T-helper 1 cell treated with Interleukin-12 subunit alpha and Interleukin-12 subunit beta and Interleukin-4 antibody, amounts not matched to agents 30 μg/mL and 1 μg/mL, for 36 hours (primary cell): Measurements from ENCODE around the gene FGGY.
"Not testable (repeated sequence)": the region's sequence is repeated elsewhere in the genome, so short reads cannot be mapped to it uniquely, and the experiment has no call there.

Experiments
- H3K27ac Mint-ChIP-seq: one replicate; pipeline ENCODE4 v1.8.0; 2021; ENCODE audit warnings: mild to moderate bottlenecking, mixed read lengths
- H3K27me3 Mint-ChIP-seq: one replicate; pipeline ENCODE4 v1.8.0; 2021; ENCODE audit warnings: low read depth, mixed read lengths
- H3K36me3 Mint-ChIP-seq: one replicate; pipeline ENCODE4 v1.8.0; 2021; ENCODE audit warnings: low read depth, mixed read lengths
- H3K4me1 Mint-ChIP-seq: one replicate; pipeline ENCODE4 v1.8.0; 2021; ENCODE audit warnings: low read depth, mixed read lengths
- H3K4me3 Mint-ChIP-seq: one replicate; pipeline ENCODE4 v1.8.0; 2021; ENCODE audit warnings: mild to moderate bottlenecking, moderate library complexity, mixed read lengths
- H3K9me3 Mint-ChIP-seq: one replicate; pipeline ENCODE4 v1.8.0; 2021; ENCODE audit warnings: mixed read lengths

FGGY gene

DNA sequence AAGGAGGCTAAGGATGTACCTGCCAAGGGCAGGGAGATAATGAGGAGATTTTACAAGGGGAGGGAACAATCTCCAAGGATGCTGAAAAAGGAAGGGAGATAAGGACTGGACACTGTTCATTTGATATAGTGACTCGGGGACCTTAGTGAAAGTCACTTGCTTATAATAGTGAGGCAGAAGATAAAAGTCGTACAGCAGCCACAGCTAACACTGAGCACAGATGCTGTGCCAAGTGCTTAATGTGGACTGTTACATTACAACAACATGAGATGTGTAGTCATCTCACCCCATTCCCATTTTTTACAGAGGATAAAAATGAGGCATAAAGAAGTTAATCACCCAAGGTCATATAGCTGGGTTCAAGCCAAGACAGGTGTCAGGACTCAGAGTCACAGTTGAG, 181.9 kb downstream of the FGGY start:
- no peaks in the 10 kb centered on the region for H3K9me3 Mint-ChIP-seq
- peaks cover 22% of the 10 kb centered on the region for H3K4me1 Mint-ChIP-seq
- no peak overlapping the region for H3K4me3 Mint-ChIP-seq
- no peaks in the 10 kb centered on the region for H3K27me3 Mint-ChIP-seq
- no peak overlapping the region for H3K27ac Mint-ChIP-seq
- peaks cover 11% of the 10 kb centered on the region for H3K36me3 Mint-ChIP-seq

DNA sequence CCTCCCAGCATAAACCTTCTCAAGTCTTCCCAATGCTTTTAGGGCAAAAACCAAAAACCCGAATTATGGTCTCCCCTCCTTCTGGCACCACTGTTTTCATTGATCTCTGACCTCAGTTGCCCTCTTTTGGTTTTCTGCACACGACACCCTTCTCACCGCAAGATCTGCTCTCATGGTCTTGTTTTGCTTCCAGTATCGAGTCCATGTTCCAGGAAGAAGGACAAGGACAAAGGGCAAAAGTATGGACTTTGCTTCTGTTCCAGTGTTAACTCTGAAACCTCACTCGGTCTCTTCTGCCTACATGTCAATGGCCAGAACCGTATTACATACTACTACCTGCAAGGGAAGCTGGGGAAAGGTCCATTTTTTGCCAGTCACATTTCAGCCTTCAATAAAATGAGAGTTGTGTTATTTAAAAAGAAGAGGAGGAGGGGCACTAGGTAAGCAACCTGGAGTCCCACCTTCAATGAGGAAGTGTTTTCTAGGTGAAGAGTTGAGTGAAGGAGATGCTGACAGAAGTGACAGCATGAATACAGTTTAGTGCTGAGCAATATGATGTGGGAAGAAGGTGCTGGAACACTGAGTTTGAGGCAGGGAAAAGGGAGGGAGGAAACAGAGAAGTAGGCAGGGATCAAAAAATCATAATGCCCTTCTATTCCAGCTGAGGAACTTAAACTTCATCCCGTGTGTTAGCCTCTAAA, 183.4 kb downstream of the FGGY start:
- H3K36me3 Mint-ChIP-seq, result peaks cover 11% of the 10 kb centered on the region
- no peak overlapping the region for H3K27ac Mint-ChIP-seq
- no peak overlapping the region for H3K4me3 Mint-ChIP-seq
- no peaks in the 10 kb centered on the region for H3K9me3 Mint-ChIP-seq
- peaks cover 22% of the 10 kb centered on the region for H3K4me1 Mint-ChIP-seq
- no peaks in the 10 kb centered on the region for H3K27me3 Mint-ChIP-seq

GRCh38 chr1:59481881-59482505, 185.1 kb downstream of the FGGY start:
- H3K27me3 Mint-ChIP-seq, result no peaks in the 10 kb centered on the region
- H3K36me3 Mint-ChIP-seq, result peaks cover 5% of the 10 kb centered on the region
- no peak overlapping the region for H3K4me3 Mint-ChIP-seq
- peaks cover 13% of the 10 kb centered on the region for H3K4me1 Mint-ChIP-seq
- no peaks in the 10 kb centered on the region for H3K9me3 Mint-ChIP-seq
- H3K27ac Mint-ChIP-seq, result no peak overlapping the region

DNA sequence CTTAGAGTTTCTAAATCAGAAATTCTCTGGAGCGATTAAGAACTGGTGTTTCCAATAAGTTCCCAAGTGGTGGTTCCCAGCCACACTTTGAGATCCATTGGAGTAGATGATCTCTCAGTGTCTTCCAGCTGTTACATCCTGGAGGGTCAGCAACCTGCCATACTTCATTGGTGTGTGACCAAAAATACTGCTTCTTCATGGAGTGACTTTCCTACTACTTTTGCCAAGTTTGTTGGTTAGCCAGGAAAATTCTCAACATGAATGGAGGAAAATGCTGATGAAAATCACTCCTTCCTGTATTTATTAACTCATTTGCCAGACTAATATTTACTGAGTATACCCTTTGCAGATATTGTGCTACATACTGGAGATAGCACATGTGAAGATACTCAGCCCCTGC, 186.1 kb downstream of the FGGY start:
- Mint-ChIP-seq H3K9me3 (no peaks in the 10 kb centered on the region), H3K36me3 (peaks cover 4% of the 10 kb centered on the region), H3K4me3 (no peak overlapping the region), H3K27me3 (no peaks in the 10 kb centered on the region), H3K27ac (no peak overlapping the region), H3K4me1 (peaks cover 10% of the 10 kb centered on the region)

DNA sequence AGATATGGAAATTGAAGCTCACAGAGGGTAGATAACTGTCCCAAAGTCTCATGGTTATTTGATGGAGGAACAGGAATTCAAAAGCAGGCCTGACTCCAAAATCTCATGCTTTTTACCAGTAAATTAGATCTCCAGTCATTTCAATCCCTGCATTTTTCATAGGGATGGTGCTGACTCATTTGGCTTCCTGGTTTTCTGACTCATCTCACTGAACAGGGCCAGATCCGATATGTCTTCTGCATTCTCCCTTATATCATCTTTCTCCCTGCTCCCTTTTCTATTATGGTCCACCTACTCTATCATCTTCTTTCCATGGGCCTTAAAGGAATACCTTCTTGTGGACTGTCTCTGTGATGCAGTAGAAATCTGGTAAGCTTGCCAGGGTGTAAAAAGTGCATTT, 187.2 kb downstream of the FGGY start:
- no peak overlapping the region for H3K27ac Mint-ChIP-seq
- H3K9me3 Mint-ChIP-seq, result no peaks in the 10 kb centered on the region
- no peaks in the 10 kb centered on the region for H3K27me3 Mint-ChIP-seq
- H3K4me1 Mint-ChIP-seq, result peaks cover 10% of the 10 kb centered on the region
- H3K36me3 Mint-ChIP-seq, result peaks cover 4% of the 10 kb centered on the region
- no peak overlapping the region for H3K4me3 Mint-ChIP-seq

DNA sequence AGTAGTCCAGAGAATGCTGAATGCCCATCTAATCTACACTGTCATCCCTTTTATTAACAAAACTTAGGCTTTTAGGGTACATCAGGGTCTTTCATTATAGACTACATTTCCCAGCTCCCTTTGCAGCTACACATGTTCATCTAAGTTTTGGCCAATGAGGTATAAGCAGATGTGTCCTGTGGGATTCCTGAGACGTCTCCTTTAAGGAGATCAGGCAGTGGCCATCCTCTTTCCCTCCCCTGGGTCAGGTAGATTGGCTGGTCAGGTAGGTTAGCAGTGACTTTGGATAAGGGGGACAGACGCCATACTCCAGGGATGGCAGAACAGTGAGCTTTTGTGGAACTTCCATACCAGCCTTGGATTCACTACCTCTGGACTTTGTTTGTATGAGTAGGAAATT, 188.3 kb downstream of the FGGY start:
- peaks cover 10% of the 10 kb centered on the region for H3K4me1 Mint-ChIP-seq
- peaks cover 4% of the 10 kb centered on the region for H3K36me3 Mint-ChIP-seq
- H3K9me3 Mint-ChIP-seq, result no peaks in the 10 kb centered on the region
- no peak overlapping the region for H3K4me3 Mint-ChIP-seq
- no peak overlapping the region for H3K27ac Mint-ChIP-seq
- no peaks in the 10 kb centered on the region for H3K27me3 Mint-ChIP-seq

DNA sequence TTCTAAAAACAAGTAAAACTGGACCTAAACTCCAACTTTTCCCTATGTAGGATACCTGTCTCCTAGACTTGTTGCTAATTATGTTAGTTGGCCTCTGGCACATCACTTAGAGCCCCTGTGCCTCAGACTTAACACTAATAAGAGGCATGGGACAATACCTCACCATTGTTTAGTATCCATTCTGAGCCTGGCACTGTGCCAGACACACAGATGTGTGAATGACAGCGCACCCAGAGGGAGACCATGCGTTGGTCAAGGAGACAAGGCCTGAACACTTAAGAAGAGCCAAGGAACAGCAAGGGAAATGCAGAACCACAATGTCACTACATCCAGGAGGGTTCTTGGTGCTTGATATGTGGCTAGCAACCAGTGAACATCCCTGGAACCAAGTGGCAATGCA, 189.1 kb downstream of the FGGY start:
- H3K36me3 Mint-ChIP-seq, result peaks cover 4% of the 10 kb centered on the region
- H3K9me3 Mint-ChIP-seq, result no peaks in the 10 kb centered on the region
- peaks cover 10% of the 10 kb centered on the region for H3K4me1 Mint-ChIP-seq
- peaks cover 1% of the 10 kb centered on the region for H3K27me3 Mint-ChIP-seq
- no peak overlapping the region for H3K27ac Mint-ChIP-seq
- no peak overlapping the region for H3K4me3 Mint-ChIP-seq

- H3K4me3 Mint-ChIP-seq, result no peak overlapping the region
Observed at GRCh38 chr1:59486615-59487014, 189.7 kb downstream of the FGGY start.

DNA sequence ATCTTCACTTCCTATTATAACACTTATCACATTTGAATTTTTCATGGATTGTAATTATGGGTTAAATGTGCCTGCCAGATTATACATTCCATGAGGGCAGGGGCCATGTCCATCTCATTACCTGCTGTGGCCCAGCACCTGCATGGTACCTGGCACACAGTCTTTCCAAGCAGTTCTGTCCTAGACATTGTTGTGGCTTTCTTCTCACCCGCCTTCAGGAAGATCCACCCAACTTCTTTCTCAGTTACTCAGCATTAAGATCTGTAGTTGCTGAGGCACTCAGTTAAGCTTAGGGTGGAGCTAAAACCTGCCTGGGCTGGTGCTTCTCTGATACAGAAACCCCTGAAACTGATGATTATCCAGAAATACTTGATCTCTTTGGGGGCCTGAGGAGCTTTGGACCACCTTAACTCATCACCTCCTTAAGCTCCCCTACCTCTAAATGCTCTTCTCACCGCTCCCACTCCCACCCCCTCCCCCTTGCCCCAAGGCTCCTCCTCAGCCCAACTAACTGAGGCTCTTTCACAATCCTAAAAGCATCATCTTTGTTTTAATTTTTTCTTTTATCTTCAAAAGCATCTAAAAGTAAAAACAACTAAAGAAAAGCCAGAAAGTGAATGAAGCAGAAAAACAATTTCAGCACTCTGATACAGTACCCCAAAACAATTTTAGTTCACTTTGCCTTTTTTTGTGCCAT, 190.6 kb downstream of the FGGY start:
- peaks cover 8% of the 10 kb centered on the region for H3K9me3 Mint-ChIP-seq
- H3K27ac Mint-ChIP-seq, result peak overlapping the region; percentile 31
- H3K4me3 Mint-ChIP-seq, result no peak overlapping the region
- H3K27me3 Mint-ChIP-seq, result peaks cover 7% of the 10 kb centered on the region
- peaks cover 10% of the 10 kb centered on the region for H3K4me1 Mint-ChIP-seq
- peaks cover 4% of the 10 kb centered on the region for H3K36me3 Mint-ChIP-seq

More at GRCh38 chr1:59486615-59487014, 189.7 kb downstream of the FGGY start:
- H3K4me1 Mint-ChIP-seq, result peaks cover 10% of the 10 kb centered on the region
- H3K36me3 Mint-ChIP-seq, result peaks cover 4% of the 10 kb centered on the region
- H3K9me3 Mint-ChIP-seq, result peaks cover 3% of the 10 kb centered on the region
- H3K27ac Mint-ChIP-seq, result no peak overlapping the region
- peaks cover 4% of the 10 kb centered on the region for H3K27me3 Mint-ChIP-seq

DNA sequence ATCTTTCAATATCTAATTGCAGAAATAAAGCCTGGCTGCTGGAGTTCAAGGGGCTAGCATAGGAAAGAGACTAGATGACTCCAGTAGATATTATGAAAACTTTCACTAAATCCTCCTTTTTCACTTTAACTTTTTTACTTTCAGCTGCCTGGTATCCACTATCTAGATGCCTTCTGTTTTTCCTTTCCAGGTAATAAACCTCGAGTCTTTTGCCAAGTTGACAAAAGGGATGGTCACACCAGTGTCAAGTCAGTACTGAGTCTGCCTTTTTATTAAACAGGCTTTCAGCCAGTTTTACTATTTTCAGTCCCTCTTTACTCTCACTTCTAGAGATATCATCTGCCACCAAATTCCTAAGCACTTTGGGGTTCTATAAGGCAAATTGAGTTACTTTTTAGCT, 195.6 kb downstream of the FGGY start:
- Mint-ChIP-seq H3K4me3 (no peak overlapping the region), H3K4me1 (peaks cover 4% of the 10 kb centered on the region), H3K9me3 (peaks cover 13% of the 10 kb centered on the region), H3K36me3 (no peaks in the 10 kb centered on the region), H3K27ac (no peak overlapping the region), H3K27me3 (peaks cover 7% of the 10 kb centered on the region)

DNA sequence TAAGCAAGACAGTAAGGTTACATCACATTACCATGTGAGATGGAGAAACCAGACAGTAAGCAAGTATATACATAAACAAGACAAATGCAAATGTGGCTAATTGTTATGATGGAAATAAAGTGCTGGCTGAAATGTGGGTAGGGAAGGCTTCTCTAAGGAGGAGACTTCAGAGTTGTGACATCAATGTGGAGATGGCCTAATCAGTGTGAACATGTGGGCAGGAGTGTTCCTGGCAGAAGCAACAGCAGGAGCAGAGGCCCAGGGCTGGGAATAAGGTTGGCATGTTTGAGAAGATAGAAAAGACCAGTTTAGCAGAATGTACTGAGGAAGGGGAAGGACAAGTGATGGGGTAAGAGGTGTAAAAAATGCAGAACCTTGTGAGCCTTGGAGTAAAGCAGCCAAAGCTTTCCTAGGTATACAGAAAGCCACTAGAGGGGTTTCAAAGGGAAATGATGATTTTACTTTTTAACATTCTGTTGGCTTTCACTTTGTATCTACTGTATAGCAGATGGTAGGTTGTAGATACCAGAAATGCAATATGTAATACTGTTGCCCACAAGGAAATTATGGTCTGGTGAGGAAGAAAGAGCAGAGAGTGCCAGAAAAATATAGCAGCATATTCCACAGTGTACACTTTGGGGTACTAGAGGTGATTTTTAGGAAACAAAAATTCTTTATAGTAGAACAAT, 197.4 kb downstream of the FGGY start:
- Mint-ChIP-seq H3K36me3 (no peaks in the 10 kb centered on the region), H3K9me3 (peaks cover 13% of the 10 kb centered on the region), H3K4me1 (peaks cover 5% of the 10 kb centered on the region), H3K27me3 (peaks cover 7% of the 10 kb centered on the region), H3K27ac (no peak overlapping the region), H3K4me3 (no peak overlapping the region)

GRCh38 chr1:59496156-59496555, 199.3 kb downstream of the FGGY start:
- H3K27ac Mint-ChIP-seq, H3K27me3 Mint-ChIP-seq, H3K4me1 Mint-ChIP-seq, H3K4me3 Mint-ChIP-seq, H3K36me3 Mint-ChIP-seq: not testable (repeated sequence)
- peaks cover 13% of the 10 kb centered on the region for H3K9me3 Mint-ChIP-seq

DNA sequence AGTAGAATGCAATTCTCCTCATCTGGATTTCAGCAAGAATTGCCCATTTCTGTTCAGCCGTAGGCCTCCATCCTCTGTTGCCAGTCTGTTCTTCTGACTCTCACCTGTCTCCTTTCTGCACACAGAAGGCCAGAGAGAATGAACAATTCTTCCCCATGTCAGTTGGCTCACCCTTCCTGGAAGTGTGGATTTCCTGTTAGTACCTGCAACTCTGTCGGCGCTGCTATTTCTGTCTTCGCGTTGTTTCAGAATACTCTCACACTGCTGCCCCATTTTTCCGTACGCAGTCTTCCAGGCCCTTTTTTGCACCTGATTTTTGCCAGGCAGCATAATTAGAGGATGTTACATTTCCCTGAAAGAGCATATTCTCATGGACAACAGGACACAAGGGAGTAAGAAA, 200.7 kb downstream of the FGGY start:
- no peaks in the 10 kb centered on the region for H3K27me3 Mint-ChIP-seq
- no peaks in the 10 kb centered on the region for H3K36me3 Mint-ChIP-seq
- peaks cover 5% of the 10 kb centered on the region for H3K9me3 Mint-ChIP-seq
- H3K4me3 Mint-ChIP-seq, result no peak overlapping the region
- no peak overlapping the region for H3K27ac Mint-ChIP-seq
- H3K4me1 Mint-ChIP-seq, result peaks cover 8% of the 10 kb centered on the region

DNA sequence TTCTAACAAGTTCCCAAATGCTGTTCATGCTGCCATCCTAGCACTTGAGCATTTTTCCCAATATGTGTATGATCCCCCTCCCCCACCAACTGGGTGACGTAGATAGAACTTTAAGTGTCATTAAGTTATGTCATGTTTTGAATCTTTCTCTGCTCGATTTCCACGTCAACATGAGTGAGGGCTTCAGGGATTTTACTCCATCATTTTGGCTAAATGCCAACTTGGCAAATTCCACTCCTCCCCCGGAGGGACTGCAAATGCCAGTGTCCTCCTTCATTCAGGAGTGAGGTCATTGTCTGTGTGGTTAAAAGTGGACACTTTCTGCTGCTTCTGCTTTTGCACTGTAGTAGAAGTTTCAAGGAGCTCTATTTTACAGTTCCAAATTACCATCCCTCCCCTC, 201.7 kb downstream of the FGGY start:
- Mint-ChIP-seq H3K4me1 (peaks cover 8% of the 10 kb centered on the region), H3K9me3 (peaks cover 5% of the 10 kb centered on the region), H3K27ac (no peak overlapping the region), H3K27me3 (no peaks in the 10 kb centered on the region), H3K36me3 (no peaks in the 10 kb centered on the region), H3K4me3 (no peak overlapping the region)
